H9 (cell line): ENCODE data around the gene ABI3. TPM values are rescaled to one million over a fixed set of nuclear protein-coding genes. Genes with fewer than 3 reads are reported as not detected.

Experiments used
- DNase-seq: peaks from one replicate; pipeline ENCODE4 v3.0.0-alpha.2; 2017
- H2AFZ ChIP-seq: one replicate; pipeline ENCODE4 v1.6.1; 2013; ENCODE audit warnings: mild to moderate bottlenecking, low read length, control low read depth, moderate library complexity
- H2AK5ac ChIP-seq: 2 replicates; pipeline ENCODE4 v1.6.1; 2013; ENCODE audit warnings: low read length, control low read depth, mixed read lengths; ENCODE audit not compliant: insufficient read length
- H2BK120ac ChIP-seq: one replicate; pipeline ENCODE4 v1.6.1; 2013; ENCODE audit warnings: low read depth, mild to moderate bottlenecking, low read length, control low read depth, inconsistent platforms; ENCODE audit not compliant: poor library complexity, severe bottlenecking
- H2BK12ac ChIP-seq: 2 replicates; pipeline ENCODE4 v1.6.1; 2013; ENCODE audit warnings: low read length, control low read depth, mixed read lengths, low read depth; ENCODE audit not compliant: insufficient read length
- H2BK15ac ChIP-seq: 2 replicates; pipeline ENCODE4 v1.6.1; 2013; ENCODE audit warnings: low read depth, low read length, control low read depth
- H2BK20ac ChIP-seq: one replicate; pipeline ENCODE4 v1.6.1; 2013; ENCODE audit warnings: low read depth, mild to moderate bottlenecking, low read length, control low read depth, inconsistent platforms; ENCODE audit not compliant: poor library complexity, severe bottlenecking
- H2BK5ac ChIP-seq: 2 replicates; pipeline ENCODE4 v1.6.1; 2013; ENCODE audit warnings: low read length, control low read depth, mixed read lengths; ENCODE audit not compliant: insufficient read length
- H3K14ac ChIP-seq: 2 replicates; pipeline ENCODE4 v1.6.1; 2013; ENCODE audit warnings: low read length, control low read depth; ENCODE audit not compliant: insufficient read depth
- H3K18ac ChIP-seq: 2 replicates; pipeline ENCODE4 v1.6.1; 2013; ENCODE audit warnings: low read depth, mild to moderate bottlenecking, mixed read lengths, low read length, control low read depth; ENCODE audit not compliant: insufficient read length
- H3K23ac ChIP-seq: 2 replicates; pipeline ENCODE4 v1.6.1; 2013; ENCODE audit warnings: low read length, control low read depth, mixed read lengths, low read depth; ENCODE audit not compliant: insufficient read length
- H3K23me2 ChIP-seq: 2 replicates; pipeline ENCODE4 v1.6.1; 2013; ENCODE audit warnings: low read depth, mild to moderate bottlenecking, mixed read lengths, low read length, control low read depth; ENCODE audit not compliant: insufficient read length, poor library complexity, severe bottlenecking
- H3K27ac ChIP-seq: 2 replicates; pipeline ENCODE4 v1.5.1; 2013; ENCODE audit warnings: low read length, control low read depth, mixed read lengths, low read depth; ENCODE audit not compliant: insufficient read length
- H3K27me3 ChIP-seq: 2 replicates; pipeline ENCODE4 v1.6.1; 2013; ENCODE audit warnings: low read length, control low read depth, inconsistent platforms; ENCODE audit not compliant: insufficient read depth
- H3K4ac ChIP-seq: 2 replicates; pipeline ENCODE4 v1.6.1; 2013; ENCODE audit warnings: low read depth, mild to moderate bottlenecking, control low read depth, inconsistent platforms, low read length, moderate library complexity
- H3K4me1 ChIP-seq: 2 replicates; pipeline ENCODE4 v1.6.1; 2013; ENCODE audit warnings: low read length, control low read depth, inconsistent platforms; ENCODE audit not compliant: insufficient read depth
- H3K4me2 ChIP-seq: 2 replicates; pipeline ENCODE4 v1.6.1; 2013; ENCODE audit warnings: low read length, control low read depth, mixed read lengths; ENCODE audit not compliant: insufficient read length, insufficient read depth
- H3K56ac ChIP-seq: 2 replicates; pipeline ENCODE4 v1.6.1; 2013; ENCODE audit warnings: low read depth, mild to moderate bottlenecking, mixed read lengths, low read length, control low read depth; ENCODE audit not compliant: insufficient read length
- H3K79me1 ChIP-seq: 2 replicates; pipeline ENCODE4 v1.6.1; 2013; ENCODE audit warnings: low read depth, mild to moderate bottlenecking, moderate library complexity, low read length, control low read depth, inconsistent platforms; ENCODE audit not compliant: insufficient read depth, poor library complexity, severe bottlenecking
- H3K79me2 ChIP-seq: 2 replicates; pipeline ENCODE4 v1.6.1; 2013; ENCODE audit warnings: low read length, control low read depth, inconsistent platforms; ENCODE audit not compliant: insufficient read depth
- H3K9ac ChIP-seq: 2 replicates; pipeline ENCODE4 v1.6.1; 2013; ENCODE audit warnings: low read length, control low read depth, mixed read lengths; ENCODE audit not compliant: insufficient read length; ENCODE audit errors: extremely low read depth
- H3K9me3 ChIP-seq: one replicate; pipeline ENCODE4 v1.6.1; 2013; ENCODE audit warnings: low read depth, low read length, inconsistent platforms; ENCODE audit not compliant: control insufficient read depth
- H3T11ph ChIP-seq: one replicate; pipeline ENCODE4 v1.6.1; 2013; ENCODE audit warnings: mild to moderate bottlenecking, low read length, control low read depth, inconsistent platforms
- H4K20me1 ChIP-seq: one replicate; pipeline ENCODE4 v1.6.1; 2013; ENCODE audit not compliant: control insufficient read depth, insufficient read length, insufficient read depth
- H4K5ac ChIP-seq: 2 replicates; pipeline ENCODE4 v1.6.1; 2013; ENCODE audit warnings: low read depth, mild to moderate bottlenecking, mixed read lengths, low read length, control low read depth; ENCODE audit not compliant: insufficient read length
- H4K8ac ChIP-seq: replicated peaks from 2 replicates; pipeline ENCODE4 v1.6.1; 2013; ENCODE audit warnings: low read length, control low read depth, mixed read lengths, low read depth; ENCODE audit not compliant: insufficient read length
- H4K91ac ChIP-seq: 2 replicates; pipeline ENCODE4 v1.6.1; 2013; ENCODE audit warnings: low read depth, mild to moderate bottlenecking, moderate library complexity, mixed read lengths, low read length, control low read depth; ENCODE audit not compliant: insufficient read length
- H3K27ac Mint-ChIP-seq, 3 experiments: 2 replicates in 2 of 3; 3 replicates in 1 of 3; pipeline ENCODE4 v1.8.0; 2020 to 2021; ENCODE audit warnings: mixed read lengths in 3 of 3, mild to moderate bottlenecking in 1 of 3, moderate library complexity in 1 of 3
- H3K27me3 Mint-ChIP-seq: 2 replicates; pipeline ENCODE4 v1.8.0; 2021; ENCODE audit warnings: low read depth, mild to moderate bottlenecking, moderate library complexity, mixed read lengths
- H3K36me3 Mint-ChIP-seq, 3 experiments: 2 replicates in 2 of 3; 3 replicates in 1 of 3; pipeline ENCODE4 v1.8.0; 2020 to 2021; ENCODE audit warnings: low read depth in 3 of 3, mixed read lengths in 3 of 3; ENCODE audit not compliant: insufficient read depth in 1 of 3
- H3K4me1 Mint-ChIP-seq, 2 experiments: 2 replicates each; pipeline ENCODE4 v1.8.0; 2020; ENCODE audit warnings: mixed read lengths in 2 of 2
- H3K4me3 Mint-ChIP-seq, 2 experiments: 2 replicates in 1 of 2; 3 replicates in 1 of 2; pipeline ENCODE4 v1.8.0; 2020 to 2021; ENCODE audit warnings: mild to moderate bottlenecking in 2 of 2, mixed read lengths in 2 of 2, moderate library complexity in 1 of 2
- H3K9me3 Mint-ChIP-seq, 2 experiments: 2 replicates in 1 of 2; 3 replicates in 1 of 2; pipeline ENCODE4 v1.8.0; 2020; ENCODE audit warnings: mild to moderate bottlenecking in 2 of 2, mixed read lengths in 2 of 2, moderate library complexity in 1 of 2
- CTCF ChIP-seq: fragments of 200-600 bp; sonication (generic); conservative IDR thresholded peaks from 3 replicates; pipeline ENCODE4 v1.8.0; 2021; ENCODE audit warnings: antibody characterized with exemption, mild to moderate bottlenecking
- WGBS: extraction: QIAGEN DNeasy Blood & Tissue Kit; methylation state at CpG from one replicate; pipeline ENCODE4 v1.1.7; 2013; ENCODE audit warnings: missing lambda C conversion rate, low lambda C conversion rate, mixed read lengths; ENCODE audit not compliant: insufficient read length; ENCODE audit errors: extremely low coverage; 5-methylcytosine and 5-hydroxymethylcytosine counted together
- total RNA-seq: library from RNA; stranded (reverse); gene quantifications from 2 replicates; pipeline ENCODE4 v1.2.1, GENCODE V29; 2021

Gene ABI3
- total RNA-seq, 1 experiment from 2014 or later = 2.1 TPM

DNA sequence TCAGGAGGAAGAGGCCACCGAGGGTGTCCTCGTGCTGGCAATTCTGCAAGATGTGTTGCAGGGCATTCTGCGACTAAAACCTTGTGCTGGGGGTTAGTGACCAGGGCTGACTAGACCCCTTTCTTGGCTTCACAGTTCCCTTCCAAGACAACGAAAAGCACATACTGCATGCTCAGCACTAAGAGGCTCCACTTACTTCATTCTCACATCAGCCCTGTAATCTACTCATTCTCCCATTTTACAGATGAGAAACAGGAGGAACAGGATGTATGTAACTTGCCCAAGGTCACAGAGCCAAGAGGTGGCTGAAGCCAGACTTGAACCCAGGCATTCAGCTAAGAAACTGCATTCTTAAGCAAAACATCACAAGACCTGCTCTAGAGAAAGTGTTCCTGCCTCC is 25.4 kb downstream of the ABI3 start:
- no peak overlapping the region for H3K9ac ChIP-seq
- H2BK15ac ChIP-seq = no peak overlapping the region
- DNase-seq = no peak
- no peak overlapping the region for H2AFZ ChIP-seq
- no peak for TF ChIP-seq CTCF
- no peak overlapping the region for H3K18ac ChIP-seq
- H3K4me1 ChIP-seq = no peaks in the 10 kb centered on the region
- H3K79me2 ChIP-seq = no peaks in the 10 kb centered on the region
- peaks cover 4% of the 10 kb centered on the region for H3K23me2 ChIP-seq
- no peak overlapping the region for H3K4me2 ChIP-seq
- no peak overlapping the region for H2BK12ac ChIP-seq
- no peaks in the 10 kb centered on the region for H3K79me1 ChIP-seq
- H2BK20ac ChIP-seq = no peak overlapping the region
- no peak overlapping the region for H4K91ac ChIP-seq
- no peak overlapping the region for H2AK5ac ChIP-seq
- no peak overlapping the region for H2BK120ac ChIP-seq
- H3K4me1 Mint-ChIP-seq = peaks cover 20 to 25% of the 10 kb centered on the region in 2 experiments
- no peak overlapping the region for H4K5ac ChIP-seq
- no peak overlapping the region for H3T11ph ChIP-seq
- H3K27ac ChIP-seq = no peak overlapping the region
- H3K4ac ChIP-seq = no peak overlapping the region
- no peak overlapping the region for H3K56ac ChIP-seq
- peaks cover 5% of the 10 kb centered on the region; the same call in 1 of the 2 replicates for H3K27me3 ChIP-seq
- H3K27ac Mint-ChIP-seq = no peak overlapping the region
- no peaks in the 10 kb centered on the region; a peak in 1 of 7 replicates for H3K36me3 Mint-ChIP-seq
- H4K20me1 ChIP-seq = no peaks in the 10 kb centered on the region
- no peaks in the 10 kb centered on the region for H3K9me3 ChIP-seq
- peaks cover 24% of the 10 kb centered on the region for H3K27me3 Mint-ChIP-seq
- H3K4me3 Mint-ChIP-seq = no peak overlapping the region
- no peak overlapping the region for H2BK5ac ChIP-seq
- H4K8ac ChIP-seq = no peak overlapping the region
- no CpG with 5 or more reads among the region's 4 CpGs for WGBS
- no peaks in the 10 kb centered on the region for H3K9me3 Mint-ChIP-seq
- H3K14ac ChIP-seq = no peak overlapping the region
- no peak overlapping the region for H3K23ac ChIP-seq
